Measurements from ENCODE around the gene CDC26.
A peak's percentile ranks its signal among the peaks of the same experiment; 100 is the strongest.

Gene CDC26

DNA sequence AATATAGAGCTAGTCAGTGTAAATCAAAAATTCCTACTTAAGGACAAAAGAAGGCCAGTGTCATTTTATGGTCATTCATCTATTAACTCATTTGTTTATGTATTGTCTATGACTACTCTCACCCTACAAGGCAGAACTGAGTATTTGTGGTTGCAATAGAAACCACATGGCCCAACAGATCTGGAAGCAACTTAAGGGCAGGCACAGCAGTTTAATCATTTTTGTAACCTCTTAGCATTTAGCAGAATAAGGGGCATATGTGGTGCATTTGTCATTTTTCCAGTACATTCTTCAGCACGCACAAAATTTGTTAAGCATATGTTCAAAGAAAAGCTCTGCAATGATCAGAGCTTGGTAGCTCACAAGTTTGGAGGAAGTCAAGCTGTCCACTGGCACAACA is 55.4 kb downstream of the CDC26 start:
- DNase-seq (ENCODE audit: low read depth): peak; percentile 62
- TF ChIP-seq, protein P1, sequence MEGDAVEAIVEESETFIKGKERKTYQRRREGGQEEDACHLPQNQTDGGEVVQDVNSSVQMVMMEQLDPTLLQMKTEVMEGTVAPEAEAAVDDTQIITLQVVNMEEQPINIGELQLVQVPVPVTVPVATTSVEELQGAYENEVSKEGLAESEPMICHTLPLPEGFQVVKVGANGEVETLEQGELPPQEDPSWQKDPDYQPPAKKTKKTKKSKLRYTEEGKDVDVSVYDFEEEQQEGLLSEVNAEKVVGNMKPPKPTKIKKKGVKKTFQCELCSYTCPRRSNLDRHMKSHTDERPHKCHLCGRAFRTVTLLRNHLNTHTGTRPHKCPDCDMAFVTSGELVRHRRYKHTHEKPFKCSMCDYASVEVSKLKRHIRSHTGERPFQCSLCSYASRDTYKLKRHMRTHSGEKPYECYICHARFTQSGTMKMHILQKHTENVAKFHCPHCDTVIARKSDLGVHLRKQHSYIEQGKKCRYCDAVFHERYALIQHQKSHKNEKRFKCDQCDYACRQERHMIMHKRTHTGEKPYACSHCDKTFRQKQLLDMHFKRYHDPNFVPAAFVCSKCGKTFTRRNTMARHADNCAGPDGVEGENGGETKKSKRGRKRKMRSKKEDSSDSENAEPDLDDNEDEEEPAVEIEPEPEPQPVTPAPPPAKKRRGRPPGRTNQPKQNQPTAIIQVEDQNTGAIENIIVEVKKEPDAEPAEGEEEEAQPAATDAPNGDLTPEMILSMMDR (conservative IDR thresholded peaks at IDR 0.05; ENCODE audit: low read depth, low read length): no peak

GRCh38 chr9:113219186-113219936 is 56.0 kb downstream of the CDC26 start:
- TF ChIP-seq, protein P1 (conservative IDR thresholded peaks at IDR 0.05; ENCODE audit: low read depth, low read length): no peak
- no peak overlapping the region for H3K4me3 ChIP-seq (ENCODE audit: low read depth, low read length)
- DNase-seq (ENCODE audit: low read depth): no peak

More for the DNA sequence above, 55.4 kb downstream of the CDC26 start:
- peak overlapping the region; percentile 95 for H3K4me3 ChIP-seq (ENCODE audit: low read depth, low read length)

Data from choroid plexus epithelial cell (primary cell).